GM23338 (cell line): ENCODE results near the gene SLC4A2. TPM values are rescaled to one million over a fixed set of nuclear protein-coding genes. Genes with fewer than 3 reads are reported as not detected.

Experiments used
- ATAC-seq: fragments of 200-7000 bp; cut with Tn5 transposase; 3 replicates; pipeline ENCODE4 v1.9.1; 2020
- DNase-seq: peaks from one replicate; pipeline ENCODE4 v3.0.0-alpha.2; 2015; ENCODE audit warnings: low spot score
- H2AFZ ChIP-seq: fragments of 200-600 bp; sonication (generic); 2 replicates; pipeline ENCODE4 v1.8.0; 2016; ENCODE audit warnings: antibody characterized with exemption, mild to moderate bottlenecking, moderate library complexity
- H3F3A ChIP-seq: fragments of 200-600 bp; sonication (generic); replicated peaks from 2 replicates; pipeline ENCODE4 v1.8.0; 2017; ENCODE audit warnings: antibody characterized with exemption, mixed run types, low read depth
- H3K27ac ChIP-seq: fragments of 200-600 bp; sonication (generic); 2 replicates; pipeline ENCODE4 v1.6.1; 2016; ENCODE audit warnings: low read depth
- H3K27me3 ChIP-seq: fragments of 200-600 bp; sonication (generic); 2 replicates; pipeline ENCODE4 v1.8.0; 2016; ENCODE audit warnings: mild to moderate bottlenecking, mixed run types, moderate library complexity; ENCODE audit not compliant: insufficient read depth
- H3K36me3 ChIP-seq: fragments of 200-600 bp; sonication (generic); 2 replicates; pipeline ENCODE4 v1.8.0; 2016; ENCODE audit warnings: mild to moderate bottlenecking; ENCODE audit not compliant: insufficient read depth
- H3K4me1 ChIP-seq: fragments of 200-600 bp; sonication (generic); 2 replicates; pipeline ENCODE4 v1.8.0; 2016; ENCODE audit warnings: mild to moderate bottlenecking, moderate library complexity; ENCODE audit not compliant: insufficient read depth
- H3K4me2 ChIP-seq: fragments of 200-600 bp; sonication (generic); 2 replicates; pipeline ENCODE4 v1.7.1; 2017; ENCODE audit warnings: mixed run types
- H3K4me3 ChIP-seq: fragments of 200-600 bp; sonication (generic); 2 replicates; pipeline ENCODE4 v1.6.1; 2016; ENCODE audit warnings: mixed run types
- H3K79me2 ChIP-seq: fragments of 200-600 bp; sonication (generic); replicated peaks from 2 replicates; pipeline ENCODE4 v1.8.0; 2017; ENCODE audit warnings: mild to moderate bottlenecking; ENCODE audit not compliant: insufficient read depth
- H3K9me2 ChIP-seq: fragments of 200-600 bp; sonication (generic); 2 replicates; pipeline ENCODE4 v1.8.0; 2017; ENCODE audit not compliant: insufficient read depth
- H4K20me1 ChIP-seq: fragments of 200-600 bp; sonication (generic); replicated peaks from 2 replicates; pipeline ENCODE4 v1.8.0; 2017; ENCODE audit warnings: mild to moderate bottlenecking; ENCODE audit not compliant: insufficient read depth
- H3K27ac Mint-ChIP-seq: 2 replicates; pipeline ENCODE4 v1.8.0; 2020; ENCODE audit warnings: inconsistent platforms, mild to moderate bottlenecking, moderate library complexity, mixed read lengths
- H3K27me3 Mint-ChIP-seq: 3 replicates; pipeline ENCODE4 v1.8.0; 2022; ENCODE audit warnings: low read depth, mild to moderate bottlenecking, moderate library complexity, mixed read lengths, inconsistent platforms; ENCODE audit not compliant: insufficient read depth, poor library complexity
- H3K36me3 Mint-ChIP-seq: 3 replicates; pipeline ENCODE4 v1.8.0; 2021; ENCODE audit warnings: low read depth, mild to moderate bottlenecking, inconsistent platforms, moderate library complexity, mixed read lengths
- H3K4me1 Mint-ChIP-seq: 3 replicates; pipeline ENCODE4 v1.8.0; 2020; ENCODE audit warnings: mild to moderate bottlenecking, inconsistent platforms, mixed read lengths
- H3K4me3 Mint-ChIP-seq: 3 replicates; pipeline ENCODE4 v1.8.0; 2021; ENCODE audit warnings: moderate library complexity, mild to moderate bottlenecking, inconsistent platforms, mixed read lengths
- H3K9me3 Mint-ChIP-seq: 3 replicates; pipeline ENCODE4 v1.8.0; 2020; ENCODE audit warnings: moderate library complexity, mild to moderate bottlenecking, inconsistent platforms, mixed read lengths
- CREB1 ChIP-seq: fragments of 250-450 bp; sonication (Bioruptor Pico); IDR thresholded peaks from 2 replicates; pipeline ENCODE4 v1.5.0; 2020; ENCODE audit warnings: low read depth, mild to moderate bottlenecking, moderate library complexity
- EZH2 ChIP-seq: fragments of 200-600 bp; sonication (generic); IDR thresholded peaks from one replicate; pipeline ENCODE4 v1.8.0; 2017; ENCODE audit warnings: antibody characterized with exemption, mild to moderate bottlenecking, low read depth; ENCODE audit not compliant: unreplicated experiment
- EZH2phosphoT487 ChIP-seq: fragments of 200-600 bp; sonication (generic); IDR thresholded peaks from one replicate; pipeline ENCODE4 v1.8.1; 2018; ENCODE audit warnings: antibody characterized with exemption; ENCODE audit not compliant: unreplicated experiment
- JUNB ChIP-seq: IDR thresholded peaks from one replicate; pipeline ENCODE4 v1.6.1; 2016; ENCODE audit warnings: antibody characterized with exemption; ENCODE audit not compliant: unreplicated experiment
- POLR2AphosphoS5 ChIP-seq: IDR thresholded peaks from 2 replicates; pipeline ENCODE4 v1.6.1; 2016; ENCODE audit warnings: antibody characterized with exemption, low read depth
- ZNF114 ChIP-seq: fragments of 250-450 bp; sonication (Bioruptor Pico); IDR thresholded peaks from 2 replicates; pipeline ENCODE4 v1.5.0; 2020; ENCODE audit warnings: mild to moderate bottlenecking, moderate library complexity
- ZNF331 ChIP-seq: fragments of 250-450 bp; sonication (Bioruptor Pico); IDR thresholded peaks from 2 replicates; pipeline ENCODE4 v1.5.0; 2020; ENCODE audit warnings: low read depth, mild to moderate bottlenecking, moderate library complexity
- polyA plus RNA-seq: library from polyadenylated mRNA; unstranded; fragments of >200 nt; fragmentation: Nextera tagmentation; extraction: Ambion mirVana; gene quantifications from 2 replicates; pipeline ENCODE4 v1.2.1, GENCODE V29; 2016
- total RNA-seq: library from RNA; depleted of rRNA; stranded (reverse); fragments of >200 nt; shearing (Covaris generic); gene quantifications from 2 replicates; pipeline ENCODE4 v1.2.3, GENCODE V29; 2014
- TF ChIP-seq, protein P1 (sequence below), 2 experiments: fragments of 200-600 bp in 1 of 2; sonication (generic) in 1 of 2; conservative IDR thresholded peaks; 2 replicates each; pipeline versions ENCODE4 v1.5.1 to v1.6.1; 2016 to 2017; ENCODE audit warnings: antibody characterized with exemption in 2 of 2, low read depth in 2 of 2, mild to moderate bottlenecking in 2 of 2, moderate library complexity in 1 of 2
- TF ChIP-seq, protein P2 (sequence below): fragments of 250-450 bp; sonication (Bioruptor Pico); IDR thresholded peaks from 2 replicates; pipeline ENCODE4 v1.5.0; 2020; ENCODE audit warnings: mild to moderate bottlenecking, moderate library complexity
- TF ChIP-seq, protein P3 (sequence below): IDR thresholded peaks from one replicate; pipeline ENCODE4 v1.6.1; 2018; ENCODE audit warnings: antibody characterized with exemption; ENCODE audit not compliant: unreplicated experiment

SLC4A2 gene
- total and polyA plus RNA-seq, 2 experiments from 2014 or later: 64.8 to 106 TPM

DNA sequence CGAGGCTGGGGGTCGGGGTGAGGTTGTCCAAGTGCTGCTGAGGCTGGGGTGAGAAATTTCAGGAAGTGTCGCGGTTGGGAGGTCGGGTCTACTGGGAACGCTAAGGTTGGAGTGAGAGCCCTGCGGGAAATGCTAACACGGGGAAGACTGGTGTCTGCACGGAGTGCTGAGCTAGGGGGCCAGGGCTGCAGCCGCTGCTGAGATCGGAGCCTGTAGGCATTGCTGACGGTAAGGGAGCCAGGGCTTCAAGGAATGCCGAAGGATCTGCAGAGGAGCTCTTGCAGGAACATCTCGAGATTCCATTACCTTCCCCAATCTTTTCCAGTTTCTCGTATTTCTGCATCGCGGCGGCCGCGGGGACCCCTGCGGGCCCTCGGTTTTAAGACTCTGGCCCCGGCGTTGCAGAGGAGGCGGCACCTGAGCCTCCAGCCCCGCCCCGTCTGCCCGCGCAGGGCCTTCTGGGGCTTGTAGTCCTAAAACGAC lies 1.8 kb upstream of the SLC4A2 start, which contains the start of gene CDK5:
Gene CDK5 (minus strand): TSS at position 392 of the 483 bp plus-strand sequence. CDS start 49 bp downstream, at position 343.
- Mint-ChIP-seq H3K4me3 (peak within 1 kb of the TSS; percentile 86), H3K9me3 (no peaks in the 10 kb centered on the region), H3K27me3 (peaks cover 42% of the 10 kb centered on the region), H3K36me3 (no peaks in the 10 kb centered on the region), H3K27ac (peak within 1 kb of the TSS; percentile 74), H3K4me1 (peaks cover 45% of the 10 kb centered on the region)
- ATAC-seq (peak; percentile 13), DNase-seq (no peak)
- peak within 1 kb of the TSS; percentile 72 for H2AFZ ChIP-seq
- no peaks in the 10 kb centered on the region; the same call in 1 of the 2 replicates for H4K20me1 ChIP-seq
- H3K27me3 ChIP-seq: peaks cover 36% of the 10 kb centered on the region
- H3F3A ChIP-seq: peaks cover 14% of the 10 kb centered on the region
- peak within 1 kb of the TSS; percentile 95 for H3K4me2 ChIP-seq
- no peak for TF ChIP-seq ZNF331 (CRISPR knock-in tag)
- TF ChIP-seq, protein P1, sequence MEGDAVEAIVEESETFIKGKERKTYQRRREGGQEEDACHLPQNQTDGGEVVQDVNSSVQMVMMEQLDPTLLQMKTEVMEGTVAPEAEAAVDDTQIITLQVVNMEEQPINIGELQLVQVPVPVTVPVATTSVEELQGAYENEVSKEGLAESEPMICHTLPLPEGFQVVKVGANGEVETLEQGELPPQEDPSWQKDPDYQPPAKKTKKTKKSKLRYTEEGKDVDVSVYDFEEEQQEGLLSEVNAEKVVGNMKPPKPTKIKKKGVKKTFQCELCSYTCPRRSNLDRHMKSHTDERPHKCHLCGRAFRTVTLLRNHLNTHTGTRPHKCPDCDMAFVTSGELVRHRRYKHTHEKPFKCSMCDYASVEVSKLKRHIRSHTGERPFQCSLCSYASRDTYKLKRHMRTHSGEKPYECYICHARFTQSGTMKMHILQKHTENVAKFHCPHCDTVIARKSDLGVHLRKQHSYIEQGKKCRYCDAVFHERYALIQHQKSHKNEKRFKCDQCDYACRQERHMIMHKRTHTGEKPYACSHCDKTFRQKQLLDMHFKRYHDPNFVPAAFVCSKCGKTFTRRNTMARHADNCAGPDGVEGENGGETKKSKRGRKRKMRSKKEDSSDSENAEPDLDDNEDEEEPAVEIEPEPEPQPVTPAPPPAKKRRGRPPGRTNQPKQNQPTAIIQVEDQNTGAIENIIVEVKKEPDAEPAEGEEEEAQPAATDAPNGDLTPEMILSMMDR (conservative IDR thresholded peaks at IDR 0.05; ENCODE audit: low read depth in 2 of 2): no peak
- TF ChIP-seq JUNB: no peak
- no peak for TF ChIP-seq POLR2AphosphoS5
- TF ChIP-seq, protein P2, sequence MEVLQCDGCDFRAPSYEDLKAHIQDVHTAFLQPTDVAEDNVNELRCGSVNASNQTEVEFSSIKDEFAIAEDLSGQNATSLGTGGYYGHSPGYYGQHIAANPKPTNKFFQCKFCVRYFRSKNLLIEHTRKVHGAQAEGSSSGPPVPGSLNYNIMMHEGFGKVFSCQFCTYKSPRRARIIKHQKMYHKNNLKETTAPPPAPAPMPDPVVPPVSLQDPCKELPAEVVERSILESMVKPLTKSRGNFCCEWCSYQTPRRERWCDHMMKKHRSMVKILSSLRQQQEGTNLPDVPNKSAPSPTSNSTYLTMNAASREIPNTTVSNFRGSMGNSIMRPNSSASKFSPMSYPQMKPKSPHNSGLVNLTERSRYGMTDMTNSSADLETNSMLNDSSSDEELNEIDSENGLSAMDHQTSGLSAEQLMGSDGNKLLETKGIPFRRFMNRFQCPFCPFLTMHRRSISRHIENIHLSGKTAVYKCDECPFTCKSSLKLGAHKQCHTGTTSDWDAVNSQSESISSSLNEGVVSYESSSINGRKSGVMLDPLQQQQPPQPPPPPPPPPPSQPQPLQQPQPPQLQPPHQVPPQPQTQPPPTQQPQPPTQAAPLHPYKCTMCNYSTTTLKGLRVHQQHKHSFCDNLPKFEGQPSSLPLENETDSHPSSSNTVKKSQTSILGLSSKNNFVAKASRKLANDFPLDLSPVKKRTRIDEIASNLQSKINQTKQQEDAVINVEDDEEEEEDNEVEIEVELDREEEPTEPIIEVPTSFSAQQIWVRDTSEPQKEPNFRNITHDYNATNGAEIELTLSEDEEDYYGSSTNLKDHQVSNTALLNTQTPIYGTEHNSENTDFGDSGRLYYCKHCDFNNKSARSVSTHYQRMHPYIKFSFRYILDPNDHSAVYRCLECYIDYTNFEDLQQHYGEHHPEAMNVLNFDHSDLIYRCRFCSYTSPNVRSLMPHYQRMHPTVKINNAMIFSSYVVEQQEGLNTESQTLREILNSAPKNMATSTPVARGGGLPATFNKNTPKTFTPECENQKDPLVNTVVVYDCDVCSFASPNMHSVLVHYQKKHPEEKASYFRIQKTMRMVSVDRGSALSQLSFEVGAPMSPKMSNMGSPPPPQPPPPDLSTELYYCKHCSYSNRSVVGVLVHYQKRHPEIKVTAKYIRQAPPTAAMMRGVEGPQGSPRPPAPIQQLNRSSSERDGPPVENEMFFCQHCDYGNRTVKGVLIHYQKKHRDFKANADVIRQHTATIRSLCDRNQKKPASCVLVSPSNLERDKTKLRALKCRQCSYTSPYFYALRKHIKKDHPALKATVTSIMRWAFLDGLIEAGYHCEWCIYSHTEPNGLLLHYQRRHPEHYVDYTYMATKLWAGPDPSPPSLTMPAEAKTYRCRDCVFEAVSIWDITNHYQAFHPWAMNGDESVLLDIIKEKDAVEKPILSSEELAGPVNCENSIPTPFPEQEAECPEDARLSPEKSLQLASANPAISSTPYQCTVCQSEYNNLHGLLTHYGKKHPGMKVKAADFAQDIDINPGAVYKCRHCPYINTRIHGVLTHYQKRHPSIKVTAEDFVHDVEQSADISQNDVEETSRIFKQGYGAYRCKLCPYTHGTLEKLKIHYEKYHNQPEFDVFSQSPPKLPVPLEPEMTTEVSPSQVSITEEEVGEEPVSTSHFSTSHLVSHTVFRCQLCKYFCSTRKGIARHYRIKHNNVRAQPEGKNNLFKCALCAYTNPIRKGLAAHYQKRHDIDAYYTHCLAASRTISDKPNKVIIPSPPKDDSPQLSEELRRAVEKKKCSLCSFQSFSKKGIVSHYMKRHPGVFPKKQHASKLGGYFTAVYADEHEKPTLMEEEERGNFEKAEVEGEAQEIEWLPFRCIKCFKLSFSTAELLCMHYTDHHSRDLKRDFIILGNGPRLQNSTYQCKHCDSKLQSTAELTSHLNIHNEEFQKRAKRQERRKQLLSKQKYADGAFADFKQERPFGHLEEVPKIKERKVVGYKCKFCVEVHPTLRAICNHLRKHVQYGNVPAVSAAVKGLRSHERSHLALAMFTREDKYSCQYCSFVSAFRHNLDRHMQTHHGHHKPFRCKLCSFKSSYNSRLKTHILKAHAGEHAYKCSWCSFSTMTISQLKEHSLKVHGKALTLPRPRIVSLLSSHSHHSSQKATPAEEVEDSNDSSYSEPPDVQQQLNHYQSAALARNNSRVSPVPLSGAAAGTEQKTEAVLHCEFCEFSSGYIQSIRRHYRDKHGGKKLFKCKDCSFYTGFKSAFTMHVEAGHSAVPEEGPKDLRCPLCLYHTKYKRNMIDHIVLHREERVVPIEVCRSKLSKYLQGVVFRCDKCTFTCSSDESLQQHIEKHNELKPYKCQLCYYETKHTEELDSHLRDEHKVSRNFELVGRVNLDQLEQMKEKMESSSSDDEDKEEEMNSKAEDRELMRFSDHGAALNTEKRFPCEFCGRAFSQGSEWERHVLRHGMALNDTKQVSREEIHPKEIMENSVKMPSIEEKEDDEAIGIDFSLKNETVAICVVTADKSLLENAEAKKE: no peak
- TF ChIP-seq EZH2: no peak
- no peak for TF ChIP-seq ZNF114
- TF ChIP-seq, protein P3, sequence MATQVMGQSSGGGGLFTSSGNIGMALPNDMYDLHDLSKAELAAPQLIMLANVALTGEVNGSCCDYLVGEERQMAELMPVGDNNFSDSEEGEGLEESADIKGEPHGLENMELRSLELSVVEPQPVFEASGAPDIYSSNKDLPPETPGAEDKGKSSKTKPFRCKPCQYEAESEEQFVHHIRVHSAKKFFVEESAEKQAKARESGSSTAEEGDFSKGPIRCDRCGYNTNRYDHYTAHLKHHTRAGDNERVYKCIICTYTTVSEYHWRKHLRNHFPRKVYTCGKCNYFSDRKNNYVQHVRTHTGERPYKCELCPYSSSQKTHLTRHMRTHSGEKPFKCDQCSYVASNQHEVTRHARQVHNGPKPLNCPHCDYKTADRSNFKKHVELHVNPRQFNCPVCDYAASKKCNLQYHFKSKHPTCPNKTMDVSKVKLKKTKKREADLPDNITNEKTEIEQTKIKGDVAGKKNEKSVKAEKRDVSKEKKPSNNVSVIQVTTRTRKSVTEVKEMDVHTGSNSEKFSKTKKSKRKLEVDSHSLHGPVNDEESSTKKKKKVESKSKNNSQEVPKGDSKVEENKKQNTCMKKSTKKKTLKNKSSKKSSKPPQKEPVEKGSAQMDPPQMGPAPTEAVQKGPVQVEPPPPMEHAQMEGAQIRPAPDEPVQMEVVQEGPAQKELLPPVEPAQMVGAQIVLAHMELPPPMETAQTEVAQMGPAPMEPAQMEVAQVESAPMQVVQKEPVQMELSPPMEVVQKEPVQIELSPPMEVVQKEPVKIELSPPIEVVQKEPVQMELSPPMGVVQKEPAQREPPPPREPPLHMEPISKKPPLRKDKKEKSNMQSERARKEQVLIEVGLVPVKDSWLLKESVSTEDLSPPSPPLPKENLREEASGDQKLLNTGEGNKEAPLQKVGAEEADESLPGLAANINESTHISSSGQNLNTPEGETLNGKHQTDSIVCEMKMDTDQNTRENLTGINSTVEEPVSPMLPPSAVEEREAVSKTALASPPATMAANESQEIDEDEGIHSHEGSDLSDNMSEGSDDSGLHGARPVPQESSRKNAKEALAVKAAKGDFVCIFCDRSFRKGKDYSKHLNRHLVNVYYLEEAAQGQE: no peak
- no peak for TF ChIP-seq EZH2phosphoT487
- TF ChIP-seq CREB1 (CRISPR knock-in tag): no peak
- H3K36me3 ChIP-seq: no peaks in the 10 kb centered on the region
- no peak within 1 kb of the TSS for H3K27ac ChIP-seq
- H3K79me2 ChIP-seq: 0 out of 2 replicates have a peak, but pooled peaks cover 3% of the 10 kb centered on the region
- peaks cover 32% of the 10 kb centered on the region for H3K4me1 ChIP-seq
- no peaks in the 10 kb centered on the region for H3K9me2 ChIP-seq
- H3K4me3 ChIP-seq: peak within 1 kb of the TSS; percentile 99
